GM20000 (cell line): ENCODE data around the gene PDGFD.

Experiments
- DNase-seq: peaks from one replicate; pipeline ENCODE4 v3.0.0; 2012; ENCODE audit warnings: low spot score
- TF ChIP-seq, protein P1 (sequence below): IDR thresholded peaks from 2 replicates; pipeline ENCODE4 v1.5.1; 2012; ENCODE audit warnings: mild to moderate bottlenecking, control low read depth; ENCODE audit errors: extremely low read depth, missing control alignments

Gene PDGFD

DNA sequence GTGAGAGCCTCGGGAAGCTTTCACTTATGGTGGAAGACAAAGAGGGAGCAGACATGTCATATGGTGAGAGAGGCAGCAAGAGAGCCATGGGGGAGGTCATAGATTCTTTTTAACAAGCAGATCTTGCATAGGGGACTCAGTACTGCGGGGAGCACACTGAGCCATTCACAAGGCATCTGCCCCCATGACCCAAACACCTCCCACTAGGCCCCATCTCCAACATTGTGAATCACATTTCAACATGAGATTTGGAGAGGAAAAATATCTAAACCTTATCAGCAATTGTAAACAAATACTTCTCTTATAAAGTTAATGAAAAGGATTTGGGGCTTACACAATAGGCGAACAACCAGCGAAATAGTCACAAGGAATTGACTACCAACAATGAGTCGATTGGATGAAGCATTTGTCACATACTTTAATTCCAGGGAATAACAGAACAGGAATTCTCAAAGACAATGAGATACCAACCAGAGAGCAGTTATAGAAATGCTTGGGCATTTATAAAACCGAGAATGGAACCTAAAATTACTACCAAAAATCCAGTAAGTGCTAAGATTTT lies 120.2 kb downstream of the PDGFD start:
- TF ChIP-seq, protein P1, sequence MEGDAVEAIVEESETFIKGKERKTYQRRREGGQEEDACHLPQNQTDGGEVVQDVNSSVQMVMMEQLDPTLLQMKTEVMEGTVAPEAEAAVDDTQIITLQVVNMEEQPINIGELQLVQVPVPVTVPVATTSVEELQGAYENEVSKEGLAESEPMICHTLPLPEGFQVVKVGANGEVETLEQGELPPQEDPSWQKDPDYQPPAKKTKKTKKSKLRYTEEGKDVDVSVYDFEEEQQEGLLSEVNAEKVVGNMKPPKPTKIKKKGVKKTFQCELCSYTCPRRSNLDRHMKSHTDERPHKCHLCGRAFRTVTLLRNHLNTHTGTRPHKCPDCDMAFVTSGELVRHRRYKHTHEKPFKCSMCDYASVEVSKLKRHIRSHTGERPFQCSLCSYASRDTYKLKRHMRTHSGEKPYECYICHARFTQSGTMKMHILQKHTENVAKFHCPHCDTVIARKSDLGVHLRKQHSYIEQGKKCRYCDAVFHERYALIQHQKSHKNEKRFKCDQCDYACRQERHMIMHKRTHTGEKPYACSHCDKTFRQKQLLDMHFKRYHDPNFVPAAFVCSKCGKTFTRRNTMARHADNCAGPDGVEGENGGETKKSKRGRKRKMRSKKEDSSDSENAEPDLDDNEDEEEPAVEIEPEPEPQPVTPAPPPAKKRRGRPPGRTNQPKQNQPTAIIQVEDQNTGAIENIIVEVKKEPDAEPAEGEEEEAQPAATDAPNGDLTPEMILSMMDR: no peak
- no peak for DNase-seq

DNA sequence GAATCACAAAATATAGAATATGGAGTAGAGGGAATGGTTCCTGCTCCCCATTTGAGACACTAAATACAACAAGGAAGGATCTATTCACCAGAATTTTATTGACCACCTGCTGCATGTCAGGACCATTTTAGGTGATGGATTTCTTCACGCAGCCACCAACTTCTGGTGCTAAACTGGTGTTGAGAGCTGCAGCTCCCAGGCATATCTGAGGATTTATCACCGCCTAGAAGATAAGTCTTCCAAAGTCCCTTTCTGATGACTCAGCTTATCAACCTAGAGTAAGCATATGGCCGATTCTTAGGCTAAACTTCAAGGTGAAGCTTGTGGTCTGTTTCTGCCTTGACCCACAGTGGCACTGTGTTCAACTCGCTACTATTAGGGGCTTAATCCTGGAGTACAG lies 120.8 kb downstream of the PDGFD start:
- no peak for DNase-seq
- TF ChIP-seq, protein P1: no peak

DNA sequence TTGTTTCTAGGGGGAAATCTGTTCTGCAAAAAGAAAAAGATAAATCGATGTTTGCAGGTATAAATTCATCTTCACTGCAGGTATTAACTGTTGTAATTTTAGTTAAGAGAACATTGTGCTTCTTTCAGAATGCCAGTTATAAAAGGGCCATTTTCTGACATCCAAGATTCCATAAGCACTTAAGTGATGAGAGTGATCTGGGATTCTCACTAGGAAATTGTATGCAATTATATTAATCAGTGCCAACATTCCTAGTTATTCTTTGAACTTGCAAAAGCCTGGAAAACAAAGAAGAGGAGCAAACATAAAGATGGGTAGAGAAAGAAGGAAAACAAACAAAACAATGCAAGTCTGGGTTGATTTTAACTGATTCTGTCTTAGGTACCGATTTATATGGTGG lies 122.2 kb downstream of the PDGFD start:
- DNase-seq: no peak
- TF ChIP-seq, protein P1: no peak

DNA sequence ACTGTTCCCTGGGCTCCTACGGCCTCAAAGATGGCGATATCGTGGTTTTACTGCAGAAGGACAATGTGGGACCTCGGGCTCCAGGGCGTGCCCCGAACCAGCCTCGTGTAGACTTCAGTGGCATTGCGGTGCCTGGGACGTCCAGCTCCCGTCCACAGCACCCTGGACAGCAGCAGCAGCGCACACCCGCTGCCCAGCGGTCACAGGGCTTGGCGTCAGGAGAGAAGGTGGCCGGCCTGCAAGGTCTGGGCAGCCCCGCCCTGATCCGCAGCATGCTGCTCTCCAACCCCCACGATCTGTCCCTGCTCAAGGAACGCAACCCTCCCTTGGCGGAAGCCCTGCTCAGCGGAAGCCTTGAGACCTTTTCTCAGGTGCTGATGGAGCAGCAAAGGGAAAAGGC lies 127.0 kb downstream of the PDGFD start:
- TF ChIP-seq, protein P1: no peak
- DNase-seq: no peak

DNA sequence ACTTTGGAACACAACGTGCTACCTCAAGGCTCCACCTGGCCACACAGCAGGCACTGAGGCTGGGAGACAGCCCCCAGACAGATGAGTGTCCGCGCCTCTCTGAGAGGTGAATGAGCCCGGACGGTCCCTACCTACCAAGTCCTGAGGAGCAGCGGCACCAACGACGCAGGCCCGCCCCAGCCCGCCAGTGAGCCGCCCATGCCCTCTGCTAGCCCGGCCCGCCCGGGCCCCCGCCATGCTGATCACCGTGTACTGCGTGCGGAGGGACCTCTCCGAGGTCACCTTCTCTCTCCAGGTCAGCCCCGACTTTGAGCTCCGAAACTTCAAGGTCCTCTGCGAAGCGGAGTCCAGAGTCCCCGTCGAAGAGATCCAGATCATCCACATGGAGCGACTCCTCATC lies 127.4 kb downstream of the PDGFD start, which contains the start of gene DDI1:
DDI1 (plus strand) TSS at position 53 of the 400 bp plus-strand sequence; CDS start at position 236, 183 bp downstream.
- no peak for DNase-seq
- TF ChIP-seq, protein P1: no peak

DNA sequence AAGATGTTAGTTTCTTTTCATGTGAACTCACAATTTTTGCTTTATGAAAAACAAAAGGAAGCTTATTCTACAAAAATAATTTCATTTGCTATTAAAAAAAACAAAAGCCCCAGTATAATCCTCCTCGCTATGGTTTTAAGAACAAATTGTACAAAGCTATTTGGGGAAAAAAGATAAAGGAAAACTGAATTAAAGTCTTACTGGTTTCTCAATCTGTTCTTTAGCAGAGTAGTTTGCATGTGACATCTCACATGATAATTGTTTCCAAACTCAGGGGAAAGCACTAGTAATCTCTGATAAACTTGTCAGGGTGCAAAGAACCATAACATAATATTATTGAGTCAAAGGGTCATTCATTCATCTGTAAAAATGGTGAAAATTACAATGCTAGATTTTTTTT lies 130.4 kb downstream of the PDGFD start:
- DNase-seq: no peak
- TF ChIP-seq, protein P1: no peak

DNA sequence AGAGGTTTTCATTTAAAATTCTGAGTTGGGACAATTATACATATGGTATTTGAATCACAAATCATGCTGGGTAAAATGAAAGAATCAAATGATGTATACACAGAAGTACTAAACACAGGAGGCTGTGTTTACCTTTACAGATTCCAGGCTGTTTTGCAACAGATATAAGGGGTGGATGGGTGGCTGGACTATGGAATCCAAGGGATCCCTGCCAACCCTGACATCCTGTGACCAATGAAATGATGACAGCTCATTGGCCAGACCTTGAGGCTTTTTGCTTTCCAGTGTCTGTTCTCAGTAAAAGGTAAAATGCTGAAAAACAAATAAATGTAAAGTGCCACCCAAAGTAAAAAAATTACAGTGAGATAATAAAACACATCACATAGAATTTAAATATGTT lies 130.8 kb downstream of the PDGFD start:
- DNase-seq: no peak
- TF ChIP-seq, protein P1: no peak
